ENCODE results near the gene HDGFL2.

The HDGFL2 gene

GRCh38 chr19:4496304-4496703, 24.2 kb downstream of the HDGFL2 start:
- no peak for DNase-seq (ENCODE audit: low read depth in 1 of 2, low spot score in 1 of 2)

- DNase-seq (ENCODE audit: low read depth in 1 of 2, low spot score in 1 of 2): no peak
These were observed 25.8 kb downstream of the HDGFL2 start for GRCh38 chr19:4497770-4498389.

GRCh38 chr19:4498694-4499093, 26.6 kb downstream of the HDGFL2 start:
- no peak for DNase-seq (ENCODE audit: low read depth in 1 of 2, low spot score in 1 of 2)

- DNase-seq (ENCODE audit: low read depth in 1 of 2, low spot score in 1 of 2): no peak
These were observed 27.2 kb downstream of the HDGFL2 start for GRCh38 chr19:4499318-4499717.

GRCh38 chr19:4499855-4500254, 27.8 kb downstream of the HDGFL2 start:
- no peak for DNase-seq (ENCODE audit: low read depth in 1 of 2, low spot score in 1 of 2)

- DNase-seq (ENCODE audit: low read depth in 1 of 2, low spot score in 1 of 2): no peak
These were observed 28.9 kb downstream of the HDGFL2 start for GRCh38 chr19:4500841-4501591.

- DNase-seq (ENCODE audit: low read depth in 1 of 2, low spot score in 1 of 2): no peak
These were observed 29.6 kb downstream of the HDGFL2 start for GRCh38 chr19:4501691-4502090.

GRCh38 chr19:4502282-4503131, 30.4 kb downstream of the HDGFL2 start:
- no peak for DNase-seq (ENCODE audit: low read depth in 1 of 2, low spot score in 1 of 2)

- no peak for DNase-seq (ENCODE audit: low read depth in 1 of 2, low spot score in 1 of 2)
These were observed 31.2 kb downstream of the HDGFL2 start for GRCh38 chr19:4503132-4503824.

- no peak for DNase-seq (ENCODE audit: low read depth in 1 of 2, low spot score in 1 of 2)
These were observed 31.7 kb downstream of the HDGFL2 start for GRCh38 chr19:4503825-4504170.

- no peak for DNase-seq (ENCODE audit: low read depth in 1 of 2, low spot score in 1 of 2)
These were observed 32.2 kb downstream of the HDGFL2 start for GRCh38 chr19:4504297-4504701.

GRCh38 chr19:4504891-4505569, 32.9 kb downstream of the HDGFL2 start:
- no peak for DNase-seq (ENCODE audit: low read depth in 1 of 2, low spot score in 1 of 2)

GRCh38 chr19:4505570-4506448, 33.7 kb downstream of the HDGFL2 start:
- DNase-seq (ENCODE audit: low read depth in 1 of 2, low spot score in 1 of 2): no peak

GRCh38 chr19:4506449-4507149, 34.5 kb downstream of the HDGFL2 start:
- no peak for DNase-seq (ENCODE audit: low read depth in 1 of 2, low spot score in 1 of 2)

- DNase-seq (ENCODE audit: low read depth in 1 of 2, low spot score in 1 of 2): no peak
These were observed 35.0 kb downstream of the HDGFL2 start for GRCh38 chr19:4507150-4507452.

- no peak for DNase-seq (ENCODE audit: low read depth in 1 of 2, low spot score in 1 of 2)
These were observed 35.7 kb downstream of the HDGFL2 start for GRCh38 chr19:4507804-4508203.

GRCh38 chr19:4508698-4509097, 36.6 kb downstream of the HDGFL2 start:
- no peak for DNase-seq (ENCODE audit: low read depth in 1 of 2, low spot score in 1 of 2)

- no peak for DNase-seq (ENCODE audit: low read depth in 1 of 2, low spot score in 1 of 2)
These were observed 38.5 kb downstream of the HDGFL2 start for GRCh38 chr19:4510435-4511255.

Measured in activated CD4-positive, alpha-beta T cell treated with anti-CD3 and anti-CD28 coated beads, Interleukin-2, amount 50 U/mL, for 24 hours (primary cell).